ENCODE results near the gene FAM184A.
"Not testable (repeated sequence)": the region's sequence is repeated elsewhere in the genome, so short reads cannot be mapped to it uniquely, and the experiment has no call there.

FAM184A gene

DNA sequence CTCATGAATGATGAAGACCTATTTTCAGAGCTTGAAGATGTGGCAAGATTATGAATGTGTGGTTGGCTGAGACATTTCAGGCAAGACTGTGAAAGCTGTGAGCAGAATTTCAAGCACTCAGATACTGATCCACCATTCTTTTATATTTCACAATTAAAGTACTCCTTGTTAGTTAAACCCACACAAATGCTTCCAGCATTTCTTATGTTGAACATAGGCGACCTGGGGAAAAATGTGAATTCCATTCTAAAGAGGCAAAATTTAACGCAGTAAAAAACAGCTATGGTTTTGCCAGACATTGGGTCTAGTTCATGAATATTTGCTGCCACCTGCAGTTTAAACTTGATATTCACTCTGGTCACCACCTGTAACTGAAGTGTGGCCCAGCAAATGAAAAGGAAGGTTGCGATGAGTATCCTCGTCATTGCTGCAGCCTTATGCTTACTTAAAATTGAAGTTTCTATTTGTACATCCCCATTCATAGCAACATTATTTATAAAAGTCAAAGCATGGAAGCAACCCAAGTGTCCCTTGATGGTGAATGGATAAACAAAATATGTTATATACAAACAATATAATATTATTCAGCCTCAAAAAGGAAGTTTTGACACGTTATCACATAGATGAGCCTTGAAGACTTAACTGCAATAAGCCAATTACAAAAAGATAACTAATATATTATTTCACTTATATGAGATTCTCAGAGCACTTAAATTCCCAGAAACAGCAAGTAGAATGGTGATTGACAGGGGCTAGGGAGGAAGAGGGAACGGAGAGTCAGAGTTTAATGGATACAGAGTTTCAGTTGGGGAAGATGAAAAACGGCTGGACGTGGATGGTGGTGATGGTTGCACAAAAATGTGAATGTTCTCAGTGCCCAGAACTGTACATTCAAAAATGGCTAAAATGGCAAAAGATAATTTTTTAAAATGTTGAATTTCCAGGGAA lies 32.4 kb upstream of the FAM184A start:
- TF ChIP-seq, protein P1, sequence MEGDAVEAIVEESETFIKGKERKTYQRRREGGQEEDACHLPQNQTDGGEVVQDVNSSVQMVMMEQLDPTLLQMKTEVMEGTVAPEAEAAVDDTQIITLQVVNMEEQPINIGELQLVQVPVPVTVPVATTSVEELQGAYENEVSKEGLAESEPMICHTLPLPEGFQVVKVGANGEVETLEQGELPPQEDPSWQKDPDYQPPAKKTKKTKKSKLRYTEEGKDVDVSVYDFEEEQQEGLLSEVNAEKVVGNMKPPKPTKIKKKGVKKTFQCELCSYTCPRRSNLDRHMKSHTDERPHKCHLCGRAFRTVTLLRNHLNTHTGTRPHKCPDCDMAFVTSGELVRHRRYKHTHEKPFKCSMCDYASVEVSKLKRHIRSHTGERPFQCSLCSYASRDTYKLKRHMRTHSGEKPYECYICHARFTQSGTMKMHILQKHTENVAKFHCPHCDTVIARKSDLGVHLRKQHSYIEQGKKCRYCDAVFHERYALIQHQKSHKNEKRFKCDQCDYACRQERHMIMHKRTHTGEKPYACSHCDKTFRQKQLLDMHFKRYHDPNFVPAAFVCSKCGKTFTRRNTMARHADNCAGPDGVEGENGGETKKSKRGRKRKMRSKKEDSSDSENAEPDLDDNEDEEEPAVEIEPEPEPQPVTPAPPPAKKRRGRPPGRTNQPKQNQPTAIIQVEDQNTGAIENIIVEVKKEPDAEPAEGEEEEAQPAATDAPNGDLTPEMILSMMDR (IDR thresholded peaks at IDR 0.05; ENCODE audit: insufficient read depth, low read depth, low read length, missing control alignments): peak; percentile 64
- no peak overlapping the region for H3K4me3 ChIP-seq (ENCODE audit: low read length)
- DNase-seq (ENCODE audit: low read depth): peak; percentile 66

DNA sequence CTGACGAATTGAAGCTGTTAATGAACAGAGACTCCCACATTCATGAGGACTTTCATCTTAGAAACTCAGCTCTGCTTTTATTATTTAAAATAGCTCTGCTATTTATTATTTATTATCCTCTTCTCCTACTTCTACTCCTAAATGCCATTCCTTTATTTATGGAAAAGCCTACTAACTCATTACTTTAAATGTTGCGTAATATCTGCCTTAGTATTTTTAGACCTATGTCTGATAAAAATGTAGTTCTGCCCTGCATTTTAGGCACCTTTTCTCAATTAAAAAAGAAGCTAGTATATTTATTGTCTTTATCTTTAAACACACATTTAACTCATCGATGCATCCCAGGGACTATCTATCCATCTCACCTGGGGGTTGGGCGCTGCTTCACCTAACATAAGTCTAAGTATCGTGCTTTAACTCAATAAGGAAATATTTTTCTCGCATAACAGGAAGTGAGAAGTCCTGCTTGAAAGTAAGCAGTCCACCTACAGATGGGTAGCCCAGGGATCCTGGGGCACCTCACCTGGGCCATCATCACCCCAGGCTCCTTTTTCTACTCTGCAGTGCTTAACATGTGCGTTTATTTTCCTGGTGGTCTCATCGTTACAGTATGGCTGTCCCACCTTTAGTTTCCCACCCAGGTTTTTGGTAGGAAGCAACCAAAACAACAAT lies 31.3 kb upstream of the FAM184A start:
- DNase-seq (ENCODE audit: low read depth): no peak
- H3K4me3 ChIP-seq (ENCODE audit: low read length): no peak overlapping the region
- TF ChIP-seq, protein P1 (IDR thresholded peaks at IDR 0.05; ENCODE audit: insufficient read depth, low read depth, low read length, missing control alignments): no peak

DNA sequence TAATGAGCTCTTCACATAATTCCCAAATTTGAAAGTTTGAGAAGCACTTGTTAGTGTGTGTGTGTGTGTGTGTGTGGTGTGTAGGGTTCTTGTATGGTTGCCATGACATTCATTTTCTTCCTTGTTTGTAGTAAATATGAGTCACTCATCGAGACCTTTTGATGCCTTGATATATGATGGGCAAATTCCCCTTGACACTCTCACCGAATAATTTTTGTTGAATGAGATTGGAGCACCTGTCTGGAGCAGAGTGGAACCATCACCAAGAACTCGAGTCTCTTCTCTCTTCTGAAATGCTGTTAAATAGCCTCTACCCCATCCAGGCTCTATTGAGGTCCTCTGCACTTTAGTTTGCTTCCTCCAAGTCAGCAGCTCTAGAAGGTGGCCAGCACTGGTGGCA lies 29.6 kb upstream of the FAM184A start:
- no peak for DNase-seq (ENCODE audit: low read depth)
- H3K4me3 ChIP-seq (ENCODE audit: low read length): no peak overlapping the region
- TF ChIP-seq, protein P1 (IDR thresholded peaks at IDR 0.05; ENCODE audit: insufficient read depth, low read depth, low read length, missing control alignments): no peak

DNA sequence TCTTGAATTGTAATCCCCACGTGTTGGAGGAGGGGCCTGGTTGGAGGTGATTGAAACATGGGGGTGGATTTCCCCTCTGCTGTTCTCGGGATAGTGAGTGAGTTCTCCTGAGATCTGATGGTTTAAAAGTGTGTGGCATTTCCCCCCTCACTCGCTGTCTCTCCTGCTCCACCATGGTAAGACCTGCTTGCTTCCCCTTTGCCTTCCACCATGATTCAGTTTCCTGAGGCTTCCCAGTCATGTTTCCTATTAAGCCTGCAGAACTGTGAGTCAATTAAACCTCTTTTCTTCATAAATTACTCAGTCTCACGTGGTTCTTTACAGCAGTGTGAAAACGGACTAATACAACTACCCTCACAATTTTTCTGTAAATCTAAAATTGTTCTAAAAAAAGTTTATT lies 26.8 kb upstream of the FAM184A start:
- H3K4me3 ChIP-seq (ENCODE audit: low read length): no peak overlapping the region
- DNase-seq (ENCODE audit: low read depth): peak; percentile 16
- TF ChIP-seq, protein P1 (IDR thresholded peaks at IDR 0.05; ENCODE audit: insufficient read depth, low read depth, low read length, missing control alignments): no peak

DNA sequence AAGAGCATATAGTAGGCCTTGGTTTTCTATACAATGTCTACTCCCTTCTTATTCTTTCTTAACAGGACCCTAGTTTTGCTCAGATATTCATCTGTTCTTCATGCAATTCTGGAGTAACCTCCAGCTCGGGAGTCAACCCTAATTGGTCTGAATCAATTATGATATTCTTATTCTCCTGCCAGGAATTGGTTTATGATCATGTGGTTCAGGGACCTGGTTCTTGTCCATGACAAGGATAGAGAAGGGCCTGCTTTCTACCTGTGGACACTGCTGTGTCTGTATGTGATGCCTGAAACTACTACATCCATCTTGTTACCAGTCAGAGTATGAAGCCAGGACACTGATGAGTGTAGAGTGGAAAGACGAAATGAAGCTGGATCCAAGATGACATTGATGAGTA lies 24.4 kb upstream of the FAM184A start:
- H3K4me3 ChIP-seq (ENCODE audit: low read length): no peak overlapping the region
- TF ChIP-seq, protein P1 (IDR thresholded peaks at IDR 0.05; ENCODE audit: insufficient read depth, low read depth, low read length, missing control alignments): no peak
- no peak for DNase-seq (ENCODE audit: low read depth)

DNA sequence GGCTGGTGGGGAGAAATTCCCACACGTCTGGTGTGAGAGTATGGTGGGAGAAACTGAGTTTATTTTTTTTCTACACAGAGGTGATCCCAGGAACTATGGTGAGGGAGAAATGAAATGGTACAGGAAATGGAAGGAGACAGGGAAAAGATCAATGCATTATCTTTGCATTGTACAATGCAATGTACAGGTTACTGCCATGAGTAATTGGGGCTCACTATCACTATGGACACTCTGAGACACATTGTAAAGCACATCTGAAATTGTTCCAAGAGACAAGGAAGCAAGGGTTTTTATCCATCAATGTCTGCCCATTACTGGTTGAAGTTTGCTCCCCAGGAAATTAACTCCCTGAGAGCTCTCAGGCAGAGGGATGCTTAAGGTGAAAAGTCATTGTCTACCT lies 21.7 kb upstream of the FAM184A start:
- DNase-seq (ENCODE audit: low read depth): no peak
- TF ChIP-seq, protein P1 (IDR thresholded peaks at IDR 0.05; ENCODE audit: insufficient read depth, low read depth, low read length, missing control alignments): no peak
- H3K4me3 ChIP-seq (ENCODE audit: low read length): no peak overlapping the region

DNA sequence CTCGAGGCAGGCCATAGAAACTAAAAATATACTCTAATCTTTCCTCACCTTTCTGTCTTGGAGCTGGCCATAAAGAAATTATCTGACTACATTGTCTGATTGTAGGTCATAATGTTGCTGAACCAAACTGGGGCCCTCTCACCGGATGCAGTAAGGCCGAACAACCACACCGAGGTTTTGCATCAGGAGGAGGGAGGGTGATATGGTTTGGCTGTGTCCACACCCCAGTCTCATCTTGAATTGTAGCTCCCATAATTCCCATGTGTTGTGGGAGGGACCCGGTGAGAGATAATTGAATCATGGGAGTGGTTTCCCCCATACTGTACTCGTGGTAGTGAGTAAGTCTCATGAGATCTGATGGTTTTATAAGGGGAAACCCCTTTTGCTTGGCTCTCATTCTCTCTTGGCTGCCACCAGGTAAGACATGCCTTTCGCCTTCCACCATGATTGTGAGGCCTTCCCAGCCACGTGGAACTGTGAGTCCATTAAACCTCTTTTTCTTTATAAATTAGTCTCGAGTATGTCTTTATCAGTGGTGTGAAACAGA lies 19.4 kb upstream of the FAM184A start:
- not testable (repeated sequence) for DNase-seq (ENCODE audit: low read depth); H3K4me3 ChIP-seq (ENCODE audit: low read length)
